GM10847 (cell line): ENCODE data around the gene ATP13A4.

Experiments
- POLR2A ChIP-seq: IDR thresholded peaks from 2 replicates; pipeline ENCODE4 v1.6.1; 2011; ENCODE audit not compliant: insufficient read length; ENCODE audit errors: extremely low read depth

The ATP13A4 gene

GRCh38 chr3:193407112-193407511 lies 147.6 kb downstream of the ATP13A4 start:
- no peak for TF ChIP-seq POLR2A

GRCh38 chr3:193403307-193403706 lies 151.4 kb downstream of the ATP13A4 start:
- no peak for TF ChIP-seq POLR2A

- TF ChIP-seq POLR2A, result no peak
Measured at GRCh38 chr3:193400304-193400703, 154.4 kb downstream of the ATP13A4 start.

GRCh38 chr3:193396451-193397244 lies 158.0 kb downstream of the ATP13A4 start:
- TF ChIP-seq POLR2A, result no peak

GRCh38 chr3:193391902-193392301 lies 162.8 kb downstream of the ATP13A4 start:
- TF ChIP-seq POLR2A, result no peak

GRCh38 chr3:193389335-193389734 lies 165.4 kb downstream of the ATP13A4 start:
- no peak for TF ChIP-seq POLR2A

GRCh38 chr3:193388361-193388760 lies 166.3 kb downstream of the ATP13A4 start:
- TF ChIP-seq POLR2A, result no peak

- TF ChIP-seq POLR2A, result no peak
Measured at GRCh38 chr3:193387596-193387995, 167.1 kb downstream of the ATP13A4 start.

- no peak for TF ChIP-seq POLR2A
Measured at GRCh38 chr3:193378706-193379105, 176.0 kb downstream of the ATP13A4 start, which contains the start of gene ATP13A5. ATP13A5 (minus strand) TSS chr3:193378753; CDS start chr3:193378725, 28 bp downstream.

- TF ChIP-seq POLR2A, result no peak
Measured at GRCh38 chr3:193377591-193377990, 177.1 kb downstream of the ATP13A4 start.

GRCh38 chr3:193375614-193376013 lies 179.1 kb downstream of the ATP13A4 start:
- TF ChIP-seq POLR2A, result no peak

- no peak for TF ChIP-seq POLR2A
Measured at GRCh38 chr3:193372783-193373182, 181.9 kb downstream of the ATP13A4 start.

- TF ChIP-seq POLR2A, result no peak
Measured at GRCh38 chr3:193367868-193368267, 186.8 kb downstream of the ATP13A4 start.

- TF ChIP-seq POLR2A, result no peak
Measured at GRCh38 chr3:193357291-193357690, 197.4 kb downstream of the ATP13A4 start.

- TF ChIP-seq POLR2A, result no peak
Measured at GRCh38 chr3:193354423-193354822, 200.3 kb downstream of the ATP13A4 start.
